Fibroblast of lung (primary cell): ENCODE results near the gene RBM27. TPM values are rescaled to one million over a fixed set of nuclear protein-coding genes. Genes with fewer than 3 reads are reported as not detected.
"Not testable (repeated sequence)": the region's sequence is repeated elsewhere in the genome, so short reads cannot be mapped to it uniquely, and the experiment has no call there.

Experiments
- DNase-seq, 2 donors: peaks; one replicate each; pipeline versions ENCODE4 v3.0.0 to v3.0.0-alpha.2; 2010; ENCODE audit warnings: low read depth in 2 of 2
- H2AFZ ChIP-seq: 2 replicates; pipeline ENCODE4 v1.5.1; 2012; ENCODE audit warnings: low read length, control low read depth, inconsistent platforms
- H3K27ac ChIP-seq: 2 replicates; pipeline ENCODE4 v1.5.1; 2011; ENCODE audit warnings: low read length, control low read depth; ENCODE audit not compliant: insufficient read depth
- H3K27me3 ChIP-seq: 2 replicates; pipeline ENCODE4 v1.5.1; 2011; ENCODE audit warnings: mild to moderate bottlenecking, low read length; ENCODE audit not compliant: control insufficient read depth, insufficient read depth
- H3K36me3 ChIP-seq: 2 replicates; pipeline ENCODE4 v1.5.1; 2011; ENCODE audit warnings: low read length; ENCODE audit not compliant: control insufficient read depth, insufficient read depth
- H3K4me1 ChIP-seq: 2 replicates; pipeline ENCODE4 v1.5.1; 2011; ENCODE audit warnings: low read length; ENCODE audit not compliant: control insufficient read depth, insufficient read depth; ENCODE audit errors: extremely low read depth
- H3K4me2 ChIP-seq: 2 replicates; pipeline ENCODE4 v1.5.1; 2011; ENCODE audit warnings: low read length, control low read depth; ENCODE audit not compliant: insufficient read depth; ENCODE audit errors: extremely low read depth
- H3K4me3 ChIP-seq, 4 experiments: fragments of 200-600 bp in 1 of 4; sonication (generic) in 1 of 4; replicated peaks in 1 of 4; 2 replicates each; pipeline ENCODE4 v1.5.1; 2011 to 2016; ENCODE audit warnings: low read length in 4 of 4, low read depth in 3 of 4, mild to moderate bottlenecking in 3 of 4, control low read depth in 2 of 4, inconsistent platforms in 1 of 4, mixed read lengths in 1 of 4; ENCODE audit not compliant: insufficient read depth in 1 of 4; ENCODE audit errors: control extremely low read depth in 1 of 4
- H3K79me2 ChIP-seq: 2 replicates; pipeline ENCODE4 v1.5.1; 2012; ENCODE audit warnings: mild to moderate bottlenecking, low read length, inconsistent platforms; ENCODE audit not compliant: control insufficient read depth, insufficient read depth
- H3K9ac ChIP-seq: 2 replicates; pipeline ENCODE4 v1.5.1; 2011; ENCODE audit warnings: mild to moderate bottlenecking, low read length, control low read depth; ENCODE audit not compliant: insufficient read depth
- H3K9me3 ChIP-seq: 2 replicates; pipeline ENCODE4 v1.5.1; 2012; ENCODE audit warnings: low read depth, low read length; ENCODE audit not compliant: control insufficient read depth, insufficient read depth
- H4K20me1 ChIP-seq: 2 replicates; pipeline ENCODE4 v1.5.1; 2011; ENCODE audit warnings: low read length; ENCODE audit not compliant: control insufficient read depth, insufficient read depth; ENCODE audit errors: extremely low read depth
- CTCF ChIP-seq, 2 donors: IDR thresholded peaks in 1 of 2; conservative IDR thresholded peaks in 1 of 2; 1 replicate in 1 of 2; 2 replicates in 1 of 2; pipeline ENCODE4 v1.5.1; 2011 to 2012; ENCODE audit warnings: low read length in 2 of 2, control low read depth in 1 of 2, inconsistent platforms in 1 of 2, low read depth in 1 of 2, mild to moderate bottlenecking in 1 of 2
- EZH2 ChIP-seq: IDR thresholded peaks from 2 replicates; pipeline ENCODE4 v1.5.1; 2012; ENCODE audit warnings: low read length, control low read depth, mild to moderate bottlenecking; ENCODE audit errors: missing control alignments
- polyA plus RNA-seq, 2 donors: library from polyadenylated mRNA; depleted of rRNA in 1 of 2; stranded (reverse) in 1 of 2; unstranded in 1 of 2; fragments of >200 nt; gene quantifications; 2 replicates each; pipeline ENCODE4 v1.2.1, GENCODE V29; 2011 to 2012; ENCODE audit warnings: missing spikeins in 1 of 2
- total RNA-seq: library from RNA; depleted of rRNA; stranded (reverse); fragments of >200 nt; gene quantifications from 2 replicates; pipeline ENCODE4 v1.2.1, GENCODE V29; 2014

The RBM27 gene
- total and polyA plus RNA-seq, 2 donors (not counting 1 experiment from before 2014, with no cell fraction given), result 15.0 to 23.9 TPM

GRCh38 chr5:146193285-146193684 is 10.1 kb upstream of the RBM27 start:
- Histone ChIP-seq H3K4me3 (no peak overlapping the region), H3K27me3 (no peaks in the 10 kb centered on the region), H3K9ac (no peak overlapping the region), H2AFZ (no peak overlapping the region), H3K27ac (no peak overlapping the region), H3K79me2 (no peaks in the 10 kb centered on the region), H3K36me3 (no peaks in the 10 kb centered on the region), H3K4me2 (no peak overlapping the region), H3K4me1 (no peaks in the 10 kb centered on the region), H4K20me1 (no peaks in the 10 kb centered on the region), H3K9me3 (no peaks in the 10 kb centered on the region)
- peak in 1 of 2 donors; percentile 58 for DNase-seq
- TF ChIP-seq EZH2 (no peak), CTCF (conservative IDR thresholded peaks at IDR 0.05 in 1 of 2, IDR thresholded peaks at IDR 0.05 in 1 of 2; ENCODE audit: low read depth in 1 of 2, low read length in 2 of 2) (no peak)

- not testable (repeated sequence) for H3K4me1 ChIP-seq, H4K20me1 ChIP-seq, H3K4me3 ChIP-seq, H3K9me3 ChIP-seq, DNase-seq, H3K4me2 ChIP-seq, H3K36me3 ChIP-seq, H3K27me3 ChIP-seq, H3K9ac ChIP-seq, H3K27ac ChIP-seq, H3K79me2 ChIP-seq, H2AFZ ChIP-seq
Observed at GRCh38 chr5:146194997-146195396, 8.4 kb upstream of the RBM27 start.

GRCh38 chr5:146196459-146197048 is 6.9 kb upstream of the RBM27 start:
- no peak for DNase-seq
- TF ChIP-seq EZH2 (no peak), CTCF (conservative IDR thresholded peaks at IDR 0.05 in 1 of 2, IDR thresholded peaks at IDR 0.05 in 1 of 2; ENCODE audit: low read depth in 1 of 2, low read length in 2 of 2) (no peak)
- Histone ChIP-seq H3K9me3 (no peaks in the 10 kb centered on the region), H3K27me3 (no peaks in the 10 kb centered on the region), H3K79me2 (no peaks in the 10 kb centered on the region), H3K4me2 (no peak overlapping the region), H3K36me3 (no peaks in the 10 kb centered on the region), H3K9ac (no peak overlapping the region), H2AFZ (no peak overlapping the region), H3K4me1 (no peaks in the 10 kb centered on the region), H4K20me1 (no peaks in the 10 kb centered on the region), H3K4me3 (no peak overlapping the region), H3K27ac (no peak overlapping the region)
